ENCODE measurements around the gene CELA2B.
"Not testable (repeated sequence)": the region's sequence is repeated elsewhere in the genome, so short reads cannot be mapped to it uniquely, and the experiment has no call there.

Gene CELA2B

GRCh38 chr1:15501208-15502032 is 25.5 kb downstream of the CELA2B start:
- DNase-seq (ENCODE audit: low read depth) = no peak

- DNase-seq (ENCODE audit: low read depth) = no peak
Observed at GRCh38 chr1:15504436-15504835, 28.5 kb downstream of the CELA2B start.

GRCh38 chr1:15506831-15507230 is 30.9 kb downstream of the CELA2B start:
- no peak for DNase-seq (ENCODE audit: low read depth)

- DNase-seq (ENCODE audit: low read depth) = no peak
Observed at GRCh38 chr1:15507278-15507677, 31.4 kb downstream of the CELA2B start.

- DNase-seq (ENCODE audit: low read depth) = no peak
Observed at GRCh38 chr1:15508700-15509487, 33.0 kb downstream of the CELA2B start.

- DNase-seq (ENCODE audit: low read depth) = no peak
Observed at GRCh38 chr1:15509586-15509985, 33.7 kb downstream of the CELA2B start.

- DNase-seq (ENCODE audit: low read depth) = no peak
Observed at GRCh38 chr1:15510611-15511405, 34.9 kb downstream of the CELA2B start.

GRCh38 chr1:15513192-15513591 is 37.3 kb downstream of the CELA2B start:
- no peak for DNase-seq (ENCODE audit: low read depth)

- no peak for DNase-seq (ENCODE audit: low read depth)
Observed at GRCh38 chr1:15513919-15514318, 38.0 kb downstream of the CELA2B start.

- DNase-seq (ENCODE audit: low read depth) = not testable (repeated sequence)
Observed at GRCh38 chr1:15514557-15514956, 38.7 kb downstream of the CELA2B start.

- no peak for DNase-seq (ENCODE audit: low read depth)
Observed at GRCh38 chr1:15515022-15515663, 39.2 kb downstream of the CELA2B start.

- no peak for DNase-seq (ENCODE audit: low read depth)
Observed at GRCh38 chr1:15519625-15520024, 43.7 kb downstream of the CELA2B start.

GRCh38 chr1:15521206-15521906 is 45.5 kb downstream of the CELA2B start:
- DNase-seq (ENCODE audit: low read depth) = not testable (repeated sequence)

- DNase-seq (ENCODE audit: low read depth) = no peak
Observed at GRCh38 chr1:15522551-15522950, 46.6 kb downstream of the CELA2B start.

- no peak for DNase-seq (ENCODE audit: low read depth)
Observed at GRCh38 chr1:15523104-15524020, 47.5 kb downstream of the CELA2B start.

GRCh38 chr1:15524021-15524282 is 48.0 kb downstream of the CELA2B start, which contains the start of gene CASP9:
Gene CASP9 (minus strand): TSS chr1:15524215. CDS start chr1:15524200, 15 bp downstream.
- no peak for DNase-seq (ENCODE audit: low read depth)

- DNase-seq (ENCODE audit: low read depth) = peak; percentile 98
Observed at GRCh38 chr1:15524283-15525049, 48.6 kb downstream of the CELA2B start.

GRCh38 chr1:15525050-15526020 is 49.4 kb downstream of the CELA2B start:
- DNase-seq (ENCODE audit: low read depth) = no peak
